DOHH2 (cell line): ENCODE results near the gene EPHA4.

ENCODE experiments used
- H3F3A ChIP-seq: fragments of 200-600 bp; sonication (generic), shearing (Covaris generic); 2 replicates; pipeline ENCODE4 v1.6.0; 2016; ENCODE audit warnings: antibody characterized with exemption, mild to moderate bottlenecking; ENCODE audit not compliant: control insufficient read depth, insufficient read depth
- H3K27ac ChIP-seq: fragments of 200-600 bp; sonication (generic); 2 replicates; pipeline ENCODE4 v1.5.1; 2014; ENCODE audit warnings: low read depth, mild to moderate bottlenecking, low read length, moderate library complexity
- H3K27me3 ChIP-seq: fragments of 200-600 bp; sonication (generic); 2 replicates; pipeline ENCODE4 v1.6.1; 2014; ENCODE audit warnings: mild to moderate bottlenecking, low read length, mixed read lengths; ENCODE audit not compliant: control insufficient read depth
- H3K36me3 ChIP-seq: fragments of 200-600 bp; sonication (generic); 2 replicates; pipeline ENCODE4 v1.6.1; 2014; ENCODE audit warnings: mild to moderate bottlenecking, low read length, moderate library complexity, mixed read lengths; ENCODE audit not compliant: control insufficient read depth
- H3K4me1 ChIP-seq: fragments of 200-600 bp; sonication (generic); 2 replicates; pipeline ENCODE4 v1.6.1; 2014; ENCODE audit warnings: mild to moderate bottlenecking, low read length, mixed read lengths; ENCODE audit not compliant: control insufficient read depth
- H3K4me2 ChIP-seq: fragments of 200-600 bp; sonication (generic); 2 replicates; pipeline ENCODE4 v1.6.0; 2014; ENCODE audit warnings: mild to moderate bottlenecking, low read length, moderate library complexity
- H3K4me3 ChIP-seq: fragments of 200-600 bp; sonication (generic); 2 replicates; pipeline ENCODE4 v1.5.1; 2014; ENCODE audit warnings: mild to moderate bottlenecking, low read length, mixed read lengths
- H3K79me2 ChIP-seq: fragments of 200-600 bp; sonication (generic); 2 replicates; pipeline ENCODE4 v1.6.1; 2014; ENCODE audit warnings: mild to moderate bottlenecking, low read length, mixed read lengths; ENCODE audit not compliant: control insufficient read depth
- H3K9me2 ChIP-seq: fragments of 200-600 bp; sonication (generic); replicated peaks from 2 replicates; pipeline ENCODE4 v1.6.1; 2014; ENCODE audit warnings: mild to moderate bottlenecking, low read length, mixed read lengths; ENCODE audit not compliant: control insufficient read depth
- H3K9me3 ChIP-seq: fragments of 200-600 bp; sonication (generic); 2 replicates; pipeline ENCODE4 v1.6.1; 2014; ENCODE audit warnings: antibody characterized with exemption, low read length, mixed read lengths; ENCODE audit not compliant: control insufficient read depth, insufficient read depth
- H4K20me1 ChIP-seq: fragments of 200-600 bp; sonication (generic); 2 replicates; pipeline ENCODE4 v1.6.0; 2014; ENCODE audit warnings: low read depth, mild to moderate bottlenecking, antibody characterized with exemption, low read length, moderate library complexity; ENCODE audit not compliant: control insufficient read depth, insufficient read depth
- EZH2phosphoT487 ChIP-seq: fragments of 200-600 bp; sonication (generic); IDR thresholded peaks from 2 replicates; pipeline ENCODE4 v1.6.1; 2017; ENCODE audit warnings: borderline replicate concordance, mild to moderate bottlenecking, antibody characterized with exemption, low read length, moderate library complexity, mixed read lengths
- TF ChIP-seq, protein P1 (sequence below): fragments of 200-600 bp; sonication (generic); IDR thresholded peaks from one replicate; pipeline ENCODE4 v1.5.1; 2014; ENCODE audit warnings: antibody characterized with exemption, mild to moderate bottlenecking, low read depth, low read length; ENCODE audit not compliant: poor library complexity, severe bottlenecking

Gene EPHA4

DNA sequence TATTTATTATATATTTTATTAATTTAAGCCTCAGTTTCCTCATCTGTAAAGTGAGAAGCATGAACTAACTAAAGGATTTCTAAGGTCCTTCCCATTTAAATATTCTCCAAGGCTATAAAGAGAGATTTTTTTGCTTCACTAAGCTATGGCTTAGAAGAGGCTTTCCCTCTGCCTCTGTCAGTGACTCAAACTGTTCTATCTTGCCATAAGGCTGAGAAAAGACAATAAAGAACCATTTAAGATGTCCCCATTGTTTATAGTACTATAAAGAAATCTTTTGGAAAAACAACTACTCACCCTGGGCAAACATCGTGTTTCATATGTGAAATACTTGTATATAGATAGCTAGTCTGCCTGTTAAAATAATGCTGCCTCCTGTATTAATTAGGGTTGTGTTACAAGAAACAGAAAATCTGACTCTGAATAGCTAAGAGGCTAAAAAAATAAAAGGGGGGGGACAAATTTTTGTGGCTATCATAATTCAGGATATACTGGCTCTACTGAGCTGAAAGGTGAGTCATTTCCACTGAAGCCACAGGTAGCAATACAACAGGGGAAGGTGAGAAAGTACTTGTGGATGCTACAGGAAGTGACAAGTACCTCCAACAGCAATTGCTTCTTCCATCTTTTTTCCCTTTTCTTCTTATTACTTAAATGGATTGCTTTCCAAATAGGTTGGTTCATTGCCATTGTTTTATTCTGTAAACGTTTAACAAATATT lies 25.4 kb downstream of the EPHA4 start:
- Histone ChIP-seq H3K36me3 (no peaks in the 10 kb centered on the region), H3K27me3 (no peaks in the 10 kb centered on the region), H3K4me3 (no peak overlapping the region), H3K79me2 (no peaks in the 10 kb centered on the region), H3F3A (no peaks in the 10 kb centered on the region), H3K4me2 (no peak overlapping the region), H3K27ac (no peak overlapping the region), H3K9me3 (no peaks in the 10 kb centered on the region), H3K4me1 (peaks cover 9% of the 10 kb centered on the region), H4K20me1 (no peaks in the 10 kb centered on the region), H3K9me2 (no peaks in the 10 kb centered on the region)
- no peak for TF ChIP-seq EZH2phosphoT487
- TF ChIP-seq, protein P1, sequence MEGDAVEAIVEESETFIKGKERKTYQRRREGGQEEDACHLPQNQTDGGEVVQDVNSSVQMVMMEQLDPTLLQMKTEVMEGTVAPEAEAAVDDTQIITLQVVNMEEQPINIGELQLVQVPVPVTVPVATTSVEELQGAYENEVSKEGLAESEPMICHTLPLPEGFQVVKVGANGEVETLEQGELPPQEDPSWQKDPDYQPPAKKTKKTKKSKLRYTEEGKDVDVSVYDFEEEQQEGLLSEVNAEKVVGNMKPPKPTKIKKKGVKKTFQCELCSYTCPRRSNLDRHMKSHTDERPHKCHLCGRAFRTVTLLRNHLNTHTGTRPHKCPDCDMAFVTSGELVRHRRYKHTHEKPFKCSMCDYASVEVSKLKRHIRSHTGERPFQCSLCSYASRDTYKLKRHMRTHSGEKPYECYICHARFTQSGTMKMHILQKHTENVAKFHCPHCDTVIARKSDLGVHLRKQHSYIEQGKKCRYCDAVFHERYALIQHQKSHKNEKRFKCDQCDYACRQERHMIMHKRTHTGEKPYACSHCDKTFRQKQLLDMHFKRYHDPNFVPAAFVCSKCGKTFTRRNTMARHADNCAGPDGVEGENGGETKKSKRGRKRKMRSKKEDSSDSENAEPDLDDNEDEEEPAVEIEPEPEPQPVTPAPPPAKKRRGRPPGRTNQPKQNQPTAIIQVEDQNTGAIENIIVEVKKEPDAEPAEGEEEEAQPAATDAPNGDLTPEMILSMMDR, result no peak

DNA sequence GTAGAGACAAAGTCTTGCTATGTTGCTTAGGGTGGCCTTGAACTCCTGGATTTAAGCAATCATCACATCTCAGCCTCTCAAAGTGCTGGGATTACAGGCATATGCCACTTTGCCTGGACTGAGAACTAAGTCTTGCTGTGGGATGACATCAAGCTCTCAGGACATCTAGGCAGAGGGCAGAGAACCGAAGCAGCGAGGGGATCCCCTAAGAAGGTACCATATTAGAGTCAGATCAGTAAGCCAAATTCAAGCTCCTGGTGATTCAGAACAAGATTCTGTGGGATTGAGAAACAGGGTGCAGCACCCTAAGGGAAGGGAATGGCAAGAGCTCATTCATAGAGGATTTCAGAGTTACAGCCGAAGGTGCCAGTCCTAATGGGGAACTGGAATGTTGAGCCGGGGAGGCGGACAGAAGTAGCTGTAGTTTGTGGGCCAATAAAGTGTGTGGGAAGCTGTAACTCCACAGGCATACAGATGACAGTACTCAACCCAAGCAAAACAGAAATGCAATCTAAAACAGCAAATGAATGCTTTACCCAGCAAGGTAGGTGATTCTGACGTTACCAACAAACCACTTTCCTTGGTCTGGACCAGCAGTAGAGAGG lies 30.9 kb downstream of the EPHA4 start:
- Histone ChIP-seq H3K27ac (no peak overlapping the region), H3K4me2 (no peak overlapping the region), H3K9me2 (no peaks in the 10 kb centered on the region), H3K36me3 (no peaks in the 10 kb centered on the region), H3F3A (no peaks in the 10 kb centered on the region), H4K20me1 (no peaks in the 10 kb centered on the region), H3K27me3 (no peaks in the 10 kb centered on the region), H3K4me1 (peaks cover 9% of the 10 kb centered on the region), H3K79me2 (no peaks in the 10 kb centered on the region), H3K4me3 (no peak overlapping the region), H3K9me3 (no peaks in the 10 kb centered on the region)
- TF ChIP-seq EZH2phosphoT487, result no peak
- TF ChIP-seq, protein P1, result no peak

- H3K4me2 ChIP-seq, result no peak overlapping the region
- H3K9me2 ChIP-seq, result no peaks in the 10 kb centered on the region
- TF ChIP-seq, protein P1, result no peak
- TF ChIP-seq EZH2phosphoT487, result no peak
- H3F3A ChIP-seq, result no peaks in the 10 kb centered on the region
- no peak overlapping the region for H3K27ac ChIP-seq
- H3K9me3 ChIP-seq, result no peaks in the 10 kb centered on the region
- H3K4me1 ChIP-seq, result peaks cover 9% of the 10 kb centered on the region
- H3K79me2 ChIP-seq, result no peaks in the 10 kb centered on the region
- no peaks in the 10 kb centered on the region for H3K36me3 ChIP-seq
- H4K20me1 ChIP-seq, result no peaks in the 10 kb centered on the region
- no peak overlapping the region for H3K4me3 ChIP-seq
- H3K27me3 ChIP-seq, result no peaks in the 10 kb centered on the region
Measured at GRCh38 chr2:221539246-221539645, 32.9 kb downstream of the EPHA4 start.
